Stimulated activated CD8-positive, alpha-beta memory T cell treated with anti-CD3 and anti-CD28 coated beads, Interleukin-4, amount 100 ng/mL, for 24 hours (primary cell): ENCODE measurements around the gene BMP8B.
A peak's percentile ranks its signal among the peaks of the same experiment; 100 is the strongest.
"Not testable (repeated sequence)": the region's sequence is repeated elsewhere in the genome, so short reads cannot be mapped to it uniquely, and the experiment has no call there.

Experiments
- DNase-seq: peaks from one replicate; pipeline ENCODE4 v3.0.0-alpha.2; 2020; ENCODE audit warnings: low read depth

The BMP8B gene

GRCh38 chr1:39812913-39813312, 24.2 kb upstream of the BMP8B start:
- no peak for DNase-seq

DNA sequence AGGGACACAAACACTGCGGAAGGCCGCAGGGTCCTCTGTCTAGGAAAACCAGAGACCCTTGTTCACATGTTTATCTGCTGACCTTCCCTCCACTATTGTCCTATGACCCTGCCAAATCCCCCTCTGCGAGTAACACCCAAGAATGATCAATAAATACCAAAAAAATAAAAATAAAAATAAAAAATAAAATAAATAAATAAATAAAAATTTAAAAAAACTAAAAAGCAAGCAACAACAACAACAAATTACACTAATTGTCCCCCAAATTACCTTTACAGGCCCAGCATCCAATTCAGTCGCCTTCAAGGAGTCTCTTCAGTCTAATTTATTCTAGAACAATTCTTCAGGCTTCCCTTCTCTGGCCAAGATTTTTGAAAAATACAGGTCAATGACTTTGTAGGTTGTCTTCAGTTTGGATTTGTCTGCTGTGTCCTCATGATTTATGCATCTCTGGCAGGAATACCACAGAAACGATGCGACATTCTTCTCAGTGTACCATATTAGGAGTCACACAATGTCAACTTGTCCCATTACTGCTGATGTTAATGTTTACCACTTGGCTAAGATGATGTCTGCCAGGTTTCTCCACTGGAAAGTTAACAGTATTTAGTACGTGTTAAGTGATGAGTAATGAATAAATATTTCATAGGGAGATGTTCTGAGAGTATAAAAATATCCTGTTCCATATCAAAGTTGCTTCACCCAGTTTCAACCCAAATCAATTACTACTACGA, 20.3 kb upstream of the BMP8B start:
- no peak for DNase-seq

- no peak for DNase-seq
These were observed 16.7 kb upstream of the BMP8B start for GRCh38 chr1:39805385-39805784.

DNA sequence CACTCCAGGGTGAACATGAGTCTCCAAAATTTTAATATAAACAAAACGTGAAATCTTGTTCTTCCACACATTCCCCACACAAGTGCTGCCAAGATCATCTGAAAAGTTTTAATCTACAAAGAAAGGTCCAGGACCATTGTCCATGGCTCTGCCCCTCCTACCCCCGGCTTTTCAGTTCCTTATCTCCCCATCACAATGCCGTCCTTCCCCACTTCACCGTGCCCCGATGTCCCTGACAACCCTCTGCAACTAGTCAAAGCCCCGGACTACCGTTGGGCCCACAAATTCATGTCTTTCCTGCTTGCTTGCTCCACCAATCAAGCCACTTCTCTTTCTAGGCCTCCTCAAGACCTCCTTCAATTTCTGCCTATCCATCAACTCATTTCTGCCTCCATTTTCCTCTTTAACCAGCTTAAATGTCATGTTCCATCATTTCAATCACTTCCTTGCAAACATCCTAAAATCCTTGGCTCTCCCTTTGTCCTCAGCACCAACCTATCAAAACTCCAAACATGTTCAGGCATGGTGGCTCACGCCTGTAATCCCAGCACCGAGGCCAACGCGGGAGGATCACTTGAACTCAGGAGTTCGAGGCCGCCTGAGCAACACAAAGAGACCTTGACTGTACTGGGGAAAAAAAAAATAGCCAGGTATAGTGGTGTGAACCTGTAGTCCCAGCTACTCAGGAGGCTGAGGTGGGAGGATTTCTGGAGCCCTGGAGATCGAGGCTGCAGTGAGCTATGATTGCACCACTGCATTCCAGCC, 14.0 kb upstream of the BMP8B start:
- no peak for DNase-seq

DNA sequence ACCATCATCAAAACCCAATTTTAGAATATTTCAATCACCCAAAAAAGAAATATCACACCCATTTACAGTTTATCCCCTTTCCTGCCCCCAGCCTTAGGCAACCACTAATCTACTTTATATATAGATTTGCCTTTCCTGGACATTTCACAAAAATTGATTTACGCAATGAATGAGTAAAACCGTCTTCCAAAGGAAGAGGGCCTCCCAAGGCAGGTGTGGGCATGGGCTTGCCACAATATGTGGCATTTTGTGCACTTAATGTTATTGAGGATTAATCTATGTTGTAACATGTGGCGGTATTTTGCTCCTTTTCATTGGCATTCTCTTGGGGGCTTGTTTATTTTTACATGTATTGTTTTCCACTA, 11.8 kb upstream of the BMP8B start:
- DNase-seq, result no peak

- DNase-seq, result peak; percentile 60
These were observed 11.3 kb upstream of the BMP8B start for GRCh38 chr1:39799770-39800470.

DNA sequence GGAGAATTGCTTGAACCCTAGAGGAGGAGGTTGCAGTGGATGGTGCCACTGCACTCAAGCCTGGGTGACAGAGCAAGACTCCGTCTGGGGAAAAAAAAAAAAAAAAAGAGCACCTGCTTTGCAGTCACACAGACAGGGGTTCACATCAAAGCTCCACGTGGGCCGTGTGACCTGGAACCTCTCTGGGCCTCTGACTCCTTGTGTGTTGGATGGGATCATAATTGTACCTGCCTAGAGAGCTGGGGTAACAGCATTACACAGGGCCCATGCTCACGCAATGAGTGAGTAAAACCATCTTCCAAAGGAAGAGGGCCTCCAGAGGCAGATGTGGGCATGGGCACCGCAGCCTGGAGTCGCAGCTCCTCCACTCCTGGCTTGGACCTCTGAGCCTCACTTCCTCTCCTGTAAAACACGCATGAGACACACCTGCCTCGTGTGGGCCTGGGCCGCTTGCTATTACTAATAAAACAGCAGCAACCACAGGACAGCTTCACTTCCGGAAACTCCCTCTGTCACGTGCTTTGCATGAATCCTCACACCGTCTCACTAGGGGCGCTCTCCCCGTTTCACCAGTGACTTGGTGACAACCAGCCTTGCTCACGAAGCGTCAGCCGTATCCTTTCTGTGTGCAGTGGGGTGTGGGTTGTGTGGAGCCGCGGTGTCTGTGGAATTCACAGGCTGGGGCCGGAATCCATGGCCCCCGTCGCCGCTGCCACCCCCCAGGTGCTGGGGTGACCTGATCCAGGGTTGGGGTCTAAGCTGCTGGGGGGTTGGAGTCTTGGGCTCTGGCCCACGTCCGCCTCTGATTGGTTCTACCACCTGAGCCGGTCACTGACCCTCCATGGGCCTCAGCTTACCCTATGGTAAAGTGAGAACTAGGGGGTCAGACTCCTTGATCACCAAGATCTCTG, 10.4 kb upstream of the BMP8B start:
- peak; percentile 79 for DNase-seq

DNA sequence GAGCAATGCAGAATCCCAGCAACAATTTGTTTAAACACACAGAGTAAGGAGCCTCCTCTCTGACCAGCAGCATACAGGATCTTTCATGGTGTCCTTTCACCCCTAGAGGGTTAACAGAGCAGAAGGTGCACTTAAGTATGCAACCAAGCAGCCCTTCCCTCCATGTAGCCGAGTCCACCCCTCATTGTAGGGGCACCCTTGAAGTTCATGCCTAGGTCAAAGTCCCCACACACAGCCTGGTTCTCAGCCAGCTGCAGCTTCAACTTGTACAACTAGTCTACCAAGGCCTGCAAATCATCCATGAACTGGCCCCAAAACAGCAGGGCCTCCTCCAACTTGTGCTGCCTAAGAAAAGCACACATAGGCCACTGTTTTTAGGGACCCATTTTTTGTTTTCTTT, 7.0 kb upstream of the BMP8B start:
- DNase-seq, result no peak

- DNase-seq, result no peak
These were observed 3.2 kb upstream of the BMP8B start for GRCh38 chr1:39791838-39792237.

DNA sequence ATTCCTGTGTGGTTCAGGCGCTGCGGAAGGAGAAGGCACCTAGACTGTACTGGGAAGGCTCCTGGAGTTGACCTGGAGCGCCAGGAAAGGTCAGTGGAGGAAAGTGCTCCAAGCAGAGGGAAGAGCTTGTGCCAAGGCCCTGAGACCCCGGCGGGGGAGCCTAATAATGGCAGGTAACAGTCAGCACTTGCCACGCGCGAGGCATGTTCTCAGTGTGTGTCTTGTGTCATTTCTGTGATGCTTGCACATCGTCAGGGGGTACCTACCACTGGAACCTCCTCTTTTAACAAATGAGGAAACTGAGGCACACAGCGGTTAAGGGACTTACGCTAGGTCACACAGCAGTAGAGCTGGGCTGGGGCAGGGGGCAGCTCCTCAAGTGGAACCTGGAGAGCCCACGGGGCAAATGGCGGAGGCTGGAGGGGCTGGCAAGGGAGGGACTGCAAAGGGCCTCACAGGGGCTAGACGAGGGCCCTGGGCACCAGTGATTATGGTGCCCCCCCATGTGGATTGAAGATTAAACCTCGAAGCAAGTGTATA, 976 bp upstream of the BMP8B start:
- DNase-seq, result no peak

DNA sequence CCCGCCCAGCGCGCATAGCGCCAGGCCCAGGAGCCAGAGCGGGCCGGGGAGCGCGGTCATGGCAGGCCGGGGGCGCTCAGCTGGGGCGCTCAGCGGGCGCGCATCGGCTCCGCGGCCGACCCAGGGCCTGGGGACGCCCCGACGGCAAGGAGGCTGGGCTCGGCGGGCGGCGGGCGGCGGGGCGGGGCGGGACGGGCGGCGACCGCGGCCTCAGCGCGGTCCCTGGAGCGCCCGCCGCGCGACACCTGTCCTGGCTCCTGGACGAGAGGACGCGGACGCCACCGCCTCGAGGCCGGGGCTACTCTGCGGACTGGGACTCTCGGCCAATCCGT, 273 bp downstream of the BMP8B start:
- no peak for DNase-seq

- not testable (repeated sequence) for DNase-seq
These were observed 701 bp downstream of the BMP8B start for GRCh38 chr1:39787964-39788363.

- no peak for DNase-seq
These were observed 1.2 kb downstream of the BMP8B start for GRCh38 chr1:39787468-39787867.

GRCh38 chr1:39787108-39787375, 1.6 kb downstream of the BMP8B start:
- not testable (repeated sequence) for DNase-seq

DNA sequence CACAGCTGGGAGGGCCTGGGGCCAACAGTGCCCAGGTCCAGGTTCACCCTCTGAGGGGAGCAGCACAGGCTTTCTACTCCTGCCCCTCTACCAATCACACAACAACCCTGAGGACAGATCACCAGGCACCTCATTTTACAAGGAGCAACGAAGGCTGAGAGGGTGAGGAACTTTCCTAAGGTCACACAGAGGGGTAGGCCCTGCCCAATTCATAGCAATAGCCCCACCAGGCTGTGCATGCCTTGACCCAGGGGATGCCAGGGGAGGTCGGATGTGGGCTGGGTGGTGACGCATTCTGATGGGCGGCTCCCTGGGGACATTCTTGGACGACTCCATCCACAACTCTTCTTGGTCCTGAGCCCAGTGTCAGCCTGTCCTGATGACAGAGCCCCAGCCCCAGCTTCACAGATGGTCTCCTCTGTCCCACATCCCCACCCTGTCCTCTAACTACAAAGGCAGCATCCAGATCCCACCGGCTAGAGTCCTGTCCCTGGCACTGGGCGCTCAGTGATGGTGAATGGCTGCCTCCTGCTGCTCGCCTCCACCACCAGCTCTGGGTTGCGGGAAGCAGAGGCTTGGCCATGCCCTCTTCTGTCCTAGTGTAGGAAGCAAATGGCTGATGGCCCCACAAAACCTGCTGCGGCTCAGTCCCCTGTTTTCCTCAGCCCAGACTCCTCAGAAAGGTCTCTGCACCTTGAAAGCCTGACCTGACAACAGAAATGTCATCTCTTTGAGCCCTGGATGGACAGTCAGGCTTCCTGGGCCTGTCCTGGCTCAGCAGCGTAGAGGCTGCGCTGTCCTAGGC, 2.2 kb downstream of the BMP8B start:
- DNase-seq, result not testable (repeated sequence)

DNA sequence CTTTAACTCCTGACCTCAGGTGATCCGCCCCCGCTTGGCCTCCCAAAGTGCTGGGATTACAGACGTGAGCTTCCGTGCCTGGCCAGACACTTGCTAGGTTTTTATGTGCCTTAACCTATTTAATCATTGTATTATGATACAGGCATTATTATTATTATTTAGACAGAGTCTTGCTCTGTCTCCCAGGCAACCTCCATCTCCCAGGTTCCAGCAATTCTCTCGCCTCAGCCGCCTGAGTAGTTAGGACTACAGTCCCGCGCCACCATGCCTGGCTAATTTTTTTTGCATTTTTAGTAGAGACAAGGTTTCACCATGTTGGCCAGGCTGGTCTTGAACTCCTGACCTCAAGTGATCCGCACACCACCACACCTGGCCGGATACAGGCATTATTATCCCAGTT, 6.0 kb downstream of the BMP8B start:
- not testable (repeated sequence) for DNase-seq

GRCh38 chr1:39782103-39782502, 6.6 kb downstream of the BMP8B start:
- DNase-seq, result no peak

GRCh38 chr1:39781349-39781715, 7.3 kb downstream of the BMP8B start:
- no peak for DNase-seq

- no peak for DNase-seq
These were observed 8.8 kb downstream of the BMP8B start for GRCh38 chr1:39779821-39780220.

DNA sequence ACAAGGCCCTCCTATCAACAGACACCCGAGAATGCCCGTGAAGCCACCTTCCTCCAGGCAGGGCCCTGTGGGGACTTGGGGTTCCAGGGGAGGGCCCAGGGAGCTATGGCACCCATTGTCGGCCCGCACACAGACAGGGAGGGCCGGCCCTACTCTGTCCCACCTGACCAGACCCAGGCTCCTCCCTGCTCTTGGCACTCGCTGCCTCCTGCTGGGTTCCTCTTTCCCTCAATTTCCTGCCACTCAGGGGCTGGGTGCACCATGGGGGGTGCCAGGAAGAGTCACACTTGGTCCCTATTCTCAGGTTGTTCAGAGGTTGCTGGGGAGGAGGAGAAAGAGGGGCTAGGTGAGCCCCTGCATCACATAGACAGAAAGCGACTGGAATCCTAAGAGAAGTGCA, 9.5 kb downstream of the BMP8B start:
- no peak for DNase-seq

- DNase-seq, result not testable (repeated sequence)
These were observed 10.1 kb downstream of the BMP8B start for GRCh38 chr1:39778463-39779099.
